Right lung (tissue), 5 donors: Measurements from ENCODE around the gene AGO3. TPM values are rescaled to one million over a fixed set of nuclear protein-coding genes. Genes with fewer than 3 reads are reported as not detected.

ENCODE experiments used
- polyA plus RNA-seq, 5 donors: library from polyadenylated mRNA; unstranded; fragments of 120-200 nt; gene quantifications; one replicate each; pipeline versions ENCODE4 v1.2.1 to v1.2.3, GENCODE V29; 2013; ENCODE audit warnings: inconsistent platforms in 1 of 5, low replicate concordance in 1 of 5; ENCODE audit not compliant: insufficient read length in 5 of 5, insufficient read depth in 1 of 5

Gene AGO3
- polyA plus RNA-seq, 5 donors, result 10.5 to 21.7 (median 20.5) TPM

Other genes starting within 250 kb of the AGO3 start
- 10 to 100 TPM; 11.2 to 14.1 (median 12.6) TPM for gene C1orf216, start 212.2 kb upstream of the AGO3 start, polyA plus RNA-seq
- gene CLSPN, start 161.1 kb upstream of the AGO3 start, polyA plus RNA-seq, result 10 to 100 TPM in 3 of 5 donors, 1 to 10 TPM in 2; 7.3 to 16.0 (median 11.4) TPM
- gene AGO4, start 123.1 kb upstream of the AGO3 start, polyA plus RNA-seq, result 10 to 100 TPM; 21.6 to 37.4 (median 30.9) TPM
- gene AGO1, start 47.9 kb upstream of the AGO3 start, polyA plus RNA-seq, result 10 to 100 TPM; 15.8 to 22.9 (median 19.0) TPM
- gene TEKT2, start 153.0 kb downstream of the AGO3 start, polyA plus RNA-seq, result 10 to 100 TPM in 3 of 5 donors, 1 to 10 TPM in 2; 6.0 to 15.6 (median 11.3) TPM
- gene ADPRS, start 157.8 kb downstream of the AGO3 start, polyA plus RNA-seq, result 10 to 100 TPM; 22.5 to 33.7 (median 31.6) TPM
- 1 to 10 TPM in 3 of 5 donors, under 1 TPM in 2; 0.58 to 1.2 (median 1.1) TPM for gene COL8A2, start 194.1 kb downstream of the AGO3 start, polyA plus RNA-seq
- gene TRAPPC3, start 218.4 kb downstream of the AGO3 start, polyA plus RNA-seq, result 10 to 100 TPM; 45.0 to 56.6 (median 52.9) TPM
- gene MAP7D1, start 225.1 kb downstream of the AGO3 start, polyA plus RNA-seq, result 10 to 100 TPM; 49.6 to 82.4 (median 52.3) TPM